Spinal cord (tissue), 10 donors: ENCODE data around the gene NSUN6. TPM values are rescaled to one million over a fixed set of nuclear protein-coding genes. Genes with fewer than 3 reads are reported as not detected.

ENCODE experiments used
- DNase-seq, 6 donors: peaks; one replicate each; pipeline versions ENCODE4 v3.0.0 to v3.0.0-alpha.2; 2013 to 2015; ENCODE audit warnings: low spot score in 6 of 6, low read depth in 4 of 6
- H3K27ac ChIP-seq: one replicate; pipeline ENCODE4 v1.5.1; 2013; ENCODE audit warnings: low read depth, low read length, control low read depth
- H3K27me3 ChIP-seq: one replicate; pipeline ENCODE4 v1.6.1; 2013; ENCODE audit warnings: low read length; ENCODE audit not compliant: control insufficient read depth, insufficient read depth
- H3K36me3 ChIP-seq: one replicate; pipeline ENCODE4 v1.6.1; 2013; ENCODE audit warnings: low read length; ENCODE audit not compliant: control insufficient read depth, insufficient read depth
- H3K4me1 ChIP-seq: one replicate; pipeline ENCODE4 v1.6.1; 2013; ENCODE audit warnings: low read length; ENCODE audit not compliant: control insufficient read depth, insufficient read depth
- H3K4me3 ChIP-seq: one replicate; pipeline ENCODE4 v1.5.1; 2013; ENCODE audit warnings: low read depth, low read length, control low read depth
- H3K9me3 ChIP-seq: one replicate; pipeline ENCODE4 v1.6.1; 2013; ENCODE audit warnings: low read length; ENCODE audit not compliant: control insufficient read depth, insufficient read depth
- WGBS: methylation state at CpG from one replicate; pipeline ENCODE4 v1.1.5; 2013; ENCODE audit warnings: missing lambda C conversion rate; ENCODE audit not compliant: insufficient coverage; 5-methylcytosine and 5-hydroxymethylcytosine counted together
- polyA plus RNA-seq, 2 donors: library from polyadenylated mRNA; unstranded; fragments of 120-200 nt; gene quantifications; one replicate each; pipeline ENCODE4 v1.2.1, GENCODE V29; 2013; ENCODE audit not compliant: insufficient read length in 2 of 2
- total RNA-seq, 2 donors: library from RNA; depleted of rRNA in 1 of 2; stranded (reverse); fragments of 120-200 nt in 1 of 2; fragments of >200 nt in 1 of 2; gene quantifications; one replicate each; pipeline versions ENCODE4 v1.2.3 to v1.2.4, GENCODE V29; 2013 to 2014
- donor health status: healthy.

The NSUN6 gene
- total and polyA plus RNA-seq, 4 donors = 19.6 to 31.0 (median 25.5) TPM

DNA sequence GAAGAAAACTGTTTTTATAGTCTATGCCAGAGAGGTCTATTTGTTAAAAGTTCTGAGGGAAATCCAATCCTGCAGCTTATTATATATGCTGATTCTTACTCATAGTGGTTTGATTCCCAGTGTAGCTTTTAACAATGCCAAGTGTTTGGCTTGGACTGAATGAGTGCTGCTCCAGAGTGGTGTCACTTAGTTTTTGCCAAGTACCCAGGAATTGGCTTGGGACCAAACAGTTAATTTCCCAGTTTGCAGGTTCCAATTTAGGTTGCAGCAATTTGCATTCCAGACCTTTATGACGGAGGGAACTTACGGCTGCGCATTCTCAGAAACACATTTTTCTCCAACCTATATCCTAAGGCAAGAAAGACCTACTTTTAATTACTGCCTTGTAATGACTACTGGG lies 32.4 kb downstream of the NSUN6 start:
- 37% methylated on average over 3 of the region's 3 CpGs for WGBS
- H3K27ac ChIP-seq = no peak overlapping the region
- H3K27me3 ChIP-seq = no peaks in the 10 kb centered on the region
- no peak overlapping the region for H3K4me3 ChIP-seq
- no peaks in the 10 kb centered on the region for H3K4me1 ChIP-seq
- H3K36me3 ChIP-seq = no peaks in the 10 kb centered on the region
- peak; percentile 12 to 91 (median 42) for DNase-seq
- H3K9me3 ChIP-seq = no peaks in the 10 kb centered on the region

DNA sequence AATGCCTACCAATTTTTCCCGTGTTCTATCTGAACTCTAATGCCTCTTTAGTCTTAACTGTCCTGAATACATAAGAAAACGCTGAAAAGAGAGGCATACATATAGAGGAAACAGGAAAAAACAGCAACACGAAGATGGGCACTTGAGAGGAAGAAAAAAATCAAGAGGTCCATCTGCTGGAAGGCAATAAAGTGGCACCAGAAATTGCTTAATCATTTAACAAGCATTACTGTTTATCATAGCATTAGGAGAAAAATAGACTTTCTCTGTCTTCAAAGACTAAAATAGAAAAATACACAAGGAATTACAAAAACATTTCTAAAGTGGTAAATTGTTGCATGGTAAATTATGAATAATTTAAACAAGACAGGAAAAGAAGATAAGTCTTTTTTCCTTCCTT lies 35.0 kb downstream of the NSUN6 start:
- WGBS = no CpG with 5 or more reads among the region's 3 CpGs
- Histone ChIP-seq H3K36me3 (peaks cover 3% of the 10 kb centered on the region), H3K27me3 (no peaks in the 10 kb centered on the region), H3K27ac (no peak overlapping the region), H3K4me1 (no peaks in the 10 kb centered on the region), H3K9me3 (no peaks in the 10 kb centered on the region), H3K4me3 (no peak overlapping the region)
- no peak for DNase-seq

- 100% methylated on average over 3 of the region's 4 CpGs for WGBS
- Histone ChIP-seq H3K4me1 (no peaks in the 10 kb centered on the region), H3K4me3 (no peak overlapping the region)
Measured at GRCh38 chr10:18615618-18616017, 35.8 kb downstream of the NSUN6 start.

DNA sequence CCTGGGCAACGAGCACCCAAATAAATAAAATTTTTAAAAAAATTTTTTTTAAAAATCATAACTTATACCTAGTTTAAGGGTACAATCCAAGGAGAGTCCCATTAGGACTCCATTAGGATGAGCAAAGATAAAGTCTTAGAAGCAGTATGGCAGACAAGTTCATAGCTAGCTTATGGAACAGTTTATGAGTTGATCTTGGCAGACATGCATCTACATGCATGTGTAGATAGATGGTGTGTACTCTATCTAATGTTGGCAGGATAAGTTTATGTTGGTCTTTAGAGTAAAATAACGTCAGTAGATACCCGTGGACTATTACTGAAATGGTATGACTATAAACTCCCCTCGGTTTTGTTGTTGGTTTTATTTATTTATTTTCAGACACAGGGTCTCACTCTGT lies 40.2 kb downstream of the NSUN6 start:
- 100% methylated on average over 1 of the region's 4 CpGs for whole genome bisulfite sequencing
- H3K9me3 ChIP-seq = no peaks in the 10 kb centered on the region
- no peak overlapping the region for H3K4me3 ChIP-seq
- peaks cover 10% of the 10 kb centered on the region for H3K36me3 ChIP-seq
- no peak for DNase-seq
- no peaks in the 10 kb centered on the region for H3K27me3 ChIP-seq
- no peaks in the 10 kb centered on the region for H3K4me1 ChIP-seq
- no peak overlapping the region for H3K27ac ChIP-seq

More at GRCh38 chr10:18615618-18616017, 35.8 kb downstream of the NSUN6 start:
- Histone ChIP-seq H3K27ac (no peak overlapping the region), H3K36me3 (peaks cover 3% of the 10 kb centered on the region), H3K27me3 (no peaks in the 10 kb centered on the region), H3K9me3 (no peaks in the 10 kb centered on the region)
- no peak for DNase-seq

DNA sequence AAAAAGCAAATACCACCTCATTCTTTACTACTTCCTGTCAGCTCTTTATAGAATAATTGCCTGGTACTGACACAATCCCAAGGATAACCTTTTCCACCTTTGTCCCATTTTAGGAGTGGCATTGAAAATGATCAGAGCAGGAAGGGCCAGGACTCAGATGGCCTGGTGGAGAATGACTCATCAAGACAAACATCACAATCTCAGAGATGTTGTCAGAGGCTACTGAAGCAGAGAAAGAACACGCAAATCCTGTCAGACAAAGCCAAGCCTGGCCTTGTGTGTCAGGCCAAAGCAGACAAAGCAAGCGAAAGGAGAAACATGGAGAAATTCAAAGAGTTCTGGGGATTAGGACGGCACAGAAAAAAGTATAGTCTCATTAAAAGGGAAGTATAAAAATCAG lies 40.9 kb downstream of the NSUN6 start:
- H3K4me3 ChIP-seq = no peak overlapping the region
- H3K27me3 ChIP-seq = no peaks in the 10 kb centered on the region
- no peaks in the 10 kb centered on the region for H3K9me3 ChIP-seq
- H3K27ac ChIP-seq = no peak overlapping the region
- H3K4me1 ChIP-seq = no peaks in the 10 kb centered on the region
- H3K36me3 ChIP-seq = peaks cover 10% of the 10 kb centered on the region
- DNase-seq = peak in 1 of 6 donors; percentile 14
- WGBS = 85% methylated on average over 3 of the region's 3 CpGs

GRCh38 chr10:18608596-18608995 lies 42.8 kb downstream of the NSUN6 start:
- H3K36me3 ChIP-seq = peaks cover 10% of the 10 kb centered on the region
- no peak overlapping the region for H3K4me3 ChIP-seq
- no CpG with 5 or more reads among the region's 6 CpGs for WGBS
- no peaks in the 10 kb centered on the region for H3K9me3 ChIP-seq
- DNase-seq = no peak
- H3K4me1 ChIP-seq = no peaks in the 10 kb centered on the region
- H3K27ac ChIP-seq = no peak overlapping the region
- no peaks in the 10 kb centered on the region for H3K27me3 ChIP-seq

GRCh38 chr10:18607503-18608378 lies 43.6 kb downstream of the NSUN6 start:
- no peak overlapping the region for H3K27ac ChIP-seq
- no peak overlapping the region for H3K4me3 ChIP-seq
- H3K9me3 ChIP-seq = no peaks in the 10 kb centered on the region
- peaks cover 10% of the 10 kb centered on the region for H3K36me3 ChIP-seq
- no peaks in the 10 kb centered on the region for H3K4me1 ChIP-seq
- peak in 3 of 6 donors; percentile 17 to 50 (median 49) for DNase-seq
- WGBS = no CpG with 5 or more reads among the region's 1 CpG
- no peaks in the 10 kb centered on the region for H3K27me3 ChIP-seq

DNA sequence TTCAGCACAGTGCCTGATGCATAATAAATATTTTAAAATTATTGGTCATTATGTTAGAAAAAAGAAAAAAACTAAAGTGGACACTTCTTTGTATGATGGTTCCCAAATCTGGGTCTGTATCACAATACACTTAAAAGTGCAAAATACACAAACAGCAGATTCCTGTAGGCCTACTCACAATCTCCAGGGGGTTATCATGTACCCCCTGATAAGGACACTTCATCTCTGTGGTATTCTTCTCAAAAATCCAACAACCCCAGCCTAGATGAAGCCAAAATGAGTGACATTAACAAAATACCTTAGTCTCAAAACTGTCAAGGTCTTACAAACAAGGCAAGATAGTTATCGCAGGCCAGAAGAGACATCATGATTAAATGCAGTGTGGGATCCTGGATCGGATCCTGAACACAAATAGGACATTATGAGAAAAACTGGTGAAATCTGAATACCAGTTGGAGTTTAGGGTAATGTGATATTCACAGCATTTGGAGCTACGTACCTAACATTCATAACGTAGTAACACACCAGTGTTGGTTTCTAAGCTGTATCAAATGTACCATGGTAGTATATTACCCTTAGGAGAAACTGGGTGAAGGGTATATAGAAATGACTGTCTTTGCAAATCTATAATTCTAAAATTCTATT lies 45.2 kb downstream of the NSUN6 start:
- H3K36me3 ChIP-seq = peaks cover 12% of the 10 kb centered on the region
- no peaks in the 10 kb centered on the region for H3K4me1 ChIP-seq
- no peaks in the 10 kb centered on the region for H3K27me3 ChIP-seq
- WGBS = 90% methylated on average over 2 of the region's 4 CpGs
- peak in 1 of 6 donors; percentile 12 for DNase-seq
- no peaks in the 10 kb centered on the region for H3K9me3 ChIP-seq
- H3K27ac ChIP-seq = no peak overlapping the region
- H3K4me3 ChIP-seq = no peak overlapping the region

GRCh38 chr10:18601321-18601720 lies 50.1 kb downstream of the NSUN6 start:
- H3K9me3 ChIP-seq = no peaks in the 10 kb centered on the region
- whole genome bisulfite sequencing = 100% methylated on average over 1 of the region's 2 CpGs
- DNase-seq = no peak
- peaks cover 5% of the 10 kb centered on the region for H3K36me3 ChIP-seq
- H3K27me3 ChIP-seq = no peaks in the 10 kb centered on the region
- H3K4me1 ChIP-seq = no peaks in the 10 kb centered on the region
- no peak overlapping the region for H3K27ac ChIP-seq
- H3K4me3 ChIP-seq = no peak overlapping the region

- WGBS = no CpG with 5 or more reads among the region's 3 CpGs
Measured at GRCh38 chr10:18599392-18599791, 52.0 kb downstream of the NSUN6 start.

More at GRCh38 chr10:18599392-18599791, 52.0 kb downstream of the NSUN6 start:
- Histone ChIP-seq H3K27ac (no peak overlapping the region), H3K36me3 (peaks cover 5% of the 10 kb centered on the region), H3K27me3 (no peaks in the 10 kb centered on the region), H3K9me3 (no peaks in the 10 kb centered on the region), H3K4me1 (no peaks in the 10 kb centered on the region), H3K4me3 (no peak overlapping the region)
- no peak for DNase-seq
